Breast epithelium (tissue), 3 donors: Measurements from ENCODE around the gene CHMP5.

Source experiments
- CTCF ChIP-seq, 3 donors: fragments of 450-650 bp; IDR thresholded peaks; one replicate each; pipeline ENCODE4 v1.5.1; 2016 to 2017; ENCODE audit warnings: antibody characterized with exemption in 3 of 3, mild to moderate bottlenecking in 3 of 3, moderate library complexity in 3 of 3
- POLR2A ChIP-seq: fragments of 450-650 bp; IDR thresholded peaks from one replicate; pipeline ENCODE4 v1.6.1; 2016; ENCODE audit warnings: antibody characterized with exemption, mild to moderate bottlenecking, moderate library complexity

GRCh38 chr9:33289496-33289895, 24.6 kb downstream of the CHMP5 start:
- no peak for TF ChIP-seq POLR2A
- no peak for TF ChIP-seq CTCF (IDR thresholded peaks at IDR 0.05)
